Tibial artery (tissue), 4 donors: ENCODE data around the gene NOL4L.
A peak's percentile ranks its signal among the peaks of the same experiment; 100 is the strongest.

Experiments
- DNase-seq, 2 donors: peaks; one replicate each; pipeline ENCODE4 v3.0.0-alpha.2; 2019
- H3K27ac ChIP-seq, 2 donors: fragments of 200-600 bp; sonication (generic) in 1 of 2; 1 replicate in 1 of 2; 2 replicates in 1 of 2; pipeline ENCODE4 v1.5.1; 2018 to 2019; ENCODE audit warnings: mild to moderate bottlenecking in 1 of 2
- H3K27me3 ChIP-seq, 2 donors: fragments of 200-600 bp; sonication (generic) in 1 of 2; one replicate each; pipeline versions ENCODE4 v1.5.1 to v1.6.0; 2016 to 2019
- H3K36me3 ChIP-seq, 3 donors: fragments of 200-600 bp; sonication (generic) in 2 of 3; one replicate each; pipeline ENCODE4 v1.5.1; 2016 to 2019; ENCODE audit warnings: mild to moderate bottlenecking in 2 of 3
- H3K4me1 ChIP-seq, 4 donors: fragments of 200-600 bp; sonication (generic) in 2 of 4; 1 replicate in 3 of 4; 2 replicates in 1 of 4; pipeline ENCODE4 v1.5.1; 2016 to 2019
- H3K4me3 ChIP-seq, 2 donors: fragments of 200-600 bp; sonication (generic) in 1 of 2; 1 replicate in 1 of 2; 2 replicates in 1 of 2; pipeline ENCODE4 v1.5.1; 2018 to 2019; ENCODE audit warnings: mild to moderate bottlenecking in 2 of 2
- H3K9me3 ChIP-seq, 3 donors: fragments of 200-600 bp; sonication (generic) in 1 of 3; one replicate each; pipeline ENCODE4 v1.5.1; 2016 to 2019
- CTCF ChIP-seq, 2 experiments: fragments of 200-600 bp in 1 of 2; fragments of 450-650 bp in 1 of 2; IDR thresholded peaks; one replicate each; pipeline ENCODE4 v1.5.1; 2017 to 2019; ENCODE audit warnings: antibody characterized with exemption in 2 of 2, mild to moderate bottlenecking in 1 of 2, moderate library complexity in 1 of 2
- intact Hi-C: fragments of 100-400 bp; cut with DNase I; formaldehyde crosslinking; loops from one replicate; pipeline ENCODE4 v1.15.0; 2023; ENCODE audit warnings: low total_unique reads

NOL4L gene

DNA sequence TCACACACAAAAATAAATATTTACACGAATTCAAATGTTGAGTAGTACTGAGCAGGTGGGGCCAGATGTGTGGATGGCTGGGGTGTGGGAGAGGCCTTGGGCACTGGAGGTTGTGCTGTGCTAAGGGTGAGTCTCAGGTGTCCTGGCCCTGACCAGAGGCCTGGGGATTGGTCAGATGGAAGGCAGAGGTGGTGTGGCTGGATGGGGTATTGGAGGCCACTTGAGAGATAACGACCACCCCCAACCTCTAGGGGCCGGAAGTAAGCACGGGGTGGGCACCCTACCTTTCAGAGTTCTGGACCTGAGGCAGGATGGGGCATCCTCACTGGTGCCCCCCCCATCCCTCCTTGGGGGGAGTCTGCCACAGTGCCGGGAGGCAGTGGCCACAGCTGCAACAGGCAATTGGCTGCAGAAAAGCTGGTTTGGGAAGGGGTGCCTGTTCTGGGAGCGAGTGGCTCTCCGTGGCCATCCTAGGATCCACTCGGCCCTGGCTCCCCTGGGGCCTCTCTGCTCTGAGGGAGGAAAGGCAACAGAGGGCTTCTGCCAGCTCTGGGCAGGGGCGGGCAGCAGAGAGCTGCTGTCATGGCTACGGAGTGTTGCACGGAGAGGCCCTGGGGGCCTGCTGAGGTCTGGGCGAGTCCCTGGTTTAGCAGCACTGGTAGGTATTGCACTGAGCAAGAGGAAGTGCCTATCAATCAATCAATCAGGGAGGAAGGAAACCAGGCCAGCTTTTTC is 139.4 kb downstream of the NOL4L start:
- DNase-seq = peak in 1 of 2 donors; percentile 61
- Histone ChIP-seq H3K4me1 (peaks cover 0 to 28% (median 3%) of the 10 kb centered on the region in 4 donors), H3K36me3 (peaks cover 3 to 29% (median 26%) of the 10 kb centered on the region in 3 donors), H3K9me3 (no peaks in the 10 kb centered on the region), H3K27me3 (no peaks in the 10 kb centered on the region), H3K27ac (no peak overlapping the region), H3K4me3 (no peak overlapping the region)
- no peak for TF ChIP-seq CTCF (IDR thresholded peaks at IDR 0.05)
- intact Hi-C loops = no loop called here

DNA sequence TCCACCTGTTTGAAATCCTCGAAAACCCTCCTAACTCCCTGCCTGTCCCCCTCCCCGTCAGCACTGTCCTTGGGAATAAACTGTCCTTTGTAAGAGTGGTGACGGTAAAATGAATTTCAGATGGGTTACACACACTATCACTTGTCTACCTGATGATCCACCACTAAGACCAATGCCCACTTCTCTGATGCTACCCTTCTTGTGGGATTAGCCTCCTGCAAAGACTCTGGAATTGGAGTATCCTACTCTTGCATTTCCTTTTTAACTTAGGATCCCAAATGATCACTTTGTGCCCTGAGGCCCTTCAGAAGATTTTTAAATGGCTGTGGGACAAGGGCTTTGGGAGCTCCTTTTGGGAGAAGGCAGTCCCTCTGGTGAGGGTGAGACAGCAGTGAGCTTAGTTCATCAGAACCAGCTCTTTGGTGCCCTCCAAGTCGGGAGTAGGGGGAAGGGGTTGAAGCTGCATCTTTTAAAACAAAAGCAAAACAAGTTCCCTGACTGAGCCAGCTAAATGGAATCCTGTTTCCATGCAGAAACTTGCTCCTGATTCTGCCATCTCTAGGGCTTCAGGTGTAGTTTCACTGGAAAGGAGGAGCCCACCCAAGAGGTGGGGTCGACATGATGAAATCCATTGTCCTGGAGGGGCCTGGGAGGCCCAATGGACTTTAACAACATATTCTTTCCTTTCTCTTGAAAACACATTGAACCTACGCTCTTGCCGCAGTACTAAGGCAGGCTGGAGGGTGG is 140.5 kb downstream of the NOL4L start:
- no peak for DNase-seq

GRCh38 chr20:32443386-32443974 is 141.7 kb downstream of the NOL4L start:
- TF ChIP-seq CTCF (IDR thresholded peaks at IDR 0.05) = no peak
- intact Hi-C loops = no loop called here
- Histone ChIP-seq H3K36me3 (peaks cover 17 to 50% (median 45%) of the 10 kb centered on the region in 3 donors), H3K9me3 (no peaks in the 10 kb centered on the region), H3K4me1 (peaks cover 0 to 21% (median 3%) of the 10 kb centered on the region in 4 donors), H3K27ac (no peak overlapping the region), H3K27me3 (no peaks in the 10 kb centered on the region), H3K4me3 (no peak overlapping the region)
- DNase-seq = no peak

More for the DNA sequence above, 140.5 kb downstream of the NOL4L start:
- Histone ChIP-seq H3K27me3 (no peaks in the 10 kb centered on the region), H3K4me1 (peaks cover 0 to 28% (median 3%) of the 10 kb centered on the region in 4 donors), H3K36me3 (peaks cover 6 to 40% (median 34%) of the 10 kb centered on the region in 3 donors), H3K9me3 (no peaks in the 10 kb centered on the region), H3K27ac (no peak overlapping the region), H3K4me3 (no peak overlapping the region)
- no peak for TF ChIP-seq CTCF (IDR thresholded peaks at IDR 0.05)
- intact Hi-C loops = no loop called here

- Histone ChIP-seq H3K27ac (no peak overlapping the region), H3K36me3 (peaks cover 21 to 57% (median 52%) of the 10 kb centered on the region in 3 donors), H3K4me3 (no peak overlapping the region), H3K4me1 (peaks cover 0 to 15% (median 3%) of the 10 kb centered on the region in 4 donors), H3K27me3 (no peaks in the 10 kb centered on the region), H3K9me3 (no peaks in the 10 kb centered on the region)
- no peak for TF ChIP-seq CTCF (IDR thresholded peaks at IDR 0.05)
- intact Hi-C loops = no loop called here
- no peak for DNase-seq
Observed at GRCh38 chr20:32442630-32443373, 142.3 kb downstream of the NOL4L start.

DNA sequence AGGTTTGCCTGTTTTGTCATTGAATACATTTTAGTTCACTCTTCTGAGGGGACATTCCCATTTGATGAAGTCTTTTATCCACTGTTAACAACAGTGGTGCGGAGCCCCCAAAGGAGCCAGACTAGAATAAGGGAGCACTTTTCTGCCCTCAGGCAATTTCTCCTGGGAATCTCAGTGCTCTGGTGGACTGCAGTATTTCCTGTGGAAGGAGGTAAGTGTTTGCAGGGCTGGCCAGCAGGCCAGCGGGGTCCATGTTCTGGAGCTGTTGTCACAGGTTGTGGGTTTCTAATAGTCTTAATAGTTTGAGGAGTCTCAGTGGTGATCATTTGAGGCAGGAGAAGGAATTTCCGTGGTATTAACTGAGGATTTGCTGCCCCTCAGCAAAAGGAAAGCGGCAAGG is 143.5 kb downstream of the NOL4L start:
- Histone ChIP-seq H3K36me3 (peaks cover 28 to 65% (median 56%) of the 10 kb centered on the region in 3 donors), H3K27me3 (no peaks in the 10 kb centered on the region), H3K4me1 (peaks cover 0 to 13% (median 3%) of the 10 kb centered on the region in 4 donors), H3K9me3 (no peaks in the 10 kb centered on the region), H3K27ac (no peak overlapping the region), H3K4me3 (no peak overlapping the region)
- no peak for TF ChIP-seq CTCF (IDR thresholded peaks at IDR 0.05)
- intact Hi-C loops = no loop called here
- no peak for DNase-seq
